ENCODE results near the gene TPRX2. TPM values are rescaled to one million over a fixed set of nuclear protein-coding genes. Genes with fewer than 3 reads are reported as not detected.

TPRX2 gene
- total and polyA plus RNA-seq, 4 donors: not detected

DNA sequence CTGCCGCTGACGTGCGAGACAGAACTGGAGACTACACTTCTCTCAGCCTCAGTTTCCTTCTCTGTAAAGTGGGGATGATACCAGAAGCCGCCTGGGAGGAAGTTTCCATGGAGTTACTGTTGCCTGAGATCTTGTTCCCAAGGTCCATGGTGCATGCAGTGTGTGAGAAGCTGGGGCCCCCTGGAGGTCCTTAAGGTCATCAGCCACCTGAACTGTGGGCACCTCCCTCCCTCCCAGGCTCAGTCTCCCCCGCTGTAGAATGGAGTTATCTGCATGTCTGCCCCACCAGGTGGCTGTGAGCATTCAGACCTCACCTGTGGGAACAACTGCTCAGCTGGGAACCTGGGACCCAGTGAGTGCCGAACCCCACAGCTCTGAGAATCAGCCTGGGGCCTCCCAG, 34.6 kb upstream of the TPRX2 start:
- Histone ChIP-seq H3K4me1 (ENCODE audit: control insufficient read depth in 1 of 2, insufficient read depth in 2 of 2, low read length in 2 of 2) (no peaks in the 10 kb centered on the region), H3K27me3 (ENCODE audit: control insufficient read depth in 1 of 2, insufficient read depth in 2 of 2, low read length in 1 of 2) (no peaks in the 10 kb centered on the region), H3K9me3 (ENCODE audit: control insufficient read depth, low read length) (peaks cover 3% of the 10 kb centered on the region), H3K36me3 (ENCODE audit: control insufficient read depth in 1 of 2, insufficient read depth in 2 of 2, low read length in 1 of 2) (no peaks in the 10 kb centered on the region), H3K27ac (ENCODE audit: low read depth in 1 of 2, low read length in 2 of 2) (no peak overlapping the region), H3K4me3 (ENCODE audit: low read length in 2 of 2) (no peak overlapping the region)
- intact Hi-C loops (cut with DNase I): no loop called here
- DNase-seq: peak in 1 of 2 donors; percentile 33
- no peak for ATAC-seq (ENCODE audit: low FRiP score)
- WGBS, 2 donors: 76 to 78% methylated on average over 6 of the region's 6 CpGs

DNA sequence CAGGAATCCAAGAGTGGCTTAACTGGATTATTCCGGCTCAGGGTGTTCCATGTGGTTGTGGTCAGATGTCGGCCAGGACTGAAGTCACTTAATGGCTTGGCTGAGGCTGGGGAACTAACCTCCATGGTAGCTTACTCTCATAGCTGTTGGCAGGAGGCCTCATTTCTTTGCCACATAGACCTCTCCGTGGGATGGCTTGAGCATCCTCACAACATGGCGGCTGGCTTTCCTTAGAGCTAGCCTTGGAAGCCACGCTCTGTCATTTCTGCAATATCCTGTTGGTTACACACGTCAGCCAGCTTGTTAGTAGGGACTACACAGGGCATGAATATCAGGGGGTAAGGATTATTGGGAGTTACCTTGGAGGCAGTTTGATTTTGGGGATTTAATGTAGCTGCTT, 32.2 kb upstream of the TPRX2 start:
- H3K36me3 ChIP-seq (ENCODE audit: control insufficient read depth in 1 of 2, insufficient read depth in 2 of 2, low read length in 1 of 2): no peaks in the 10 kb centered on the region
- no peaks in the 10 kb centered on the region for H3K27me3 ChIP-seq (ENCODE audit: control insufficient read depth in 1 of 2, insufficient read depth in 2 of 2, low read length in 1 of 2)
- H3K9me3 ChIP-seq (ENCODE audit: control insufficient read depth, low read length): peaks cover 3% of the 10 kb centered on the region
- DNase-seq (peak; percentile 12 to 20), ATAC-seq (ENCODE audit: low FRiP score) (no peak)
- intact Hi-C loops (cut with DNase I): no loop called here
- H3K4me3 ChIP-seq (ENCODE audit: low read length in 2 of 2): no peak overlapping the region
- no peaks in the 10 kb centered on the region for H3K4me1 ChIP-seq (ENCODE audit: control insufficient read depth in 1 of 2, insufficient read depth in 2 of 2, low read length in 2 of 2)
- H3K27ac ChIP-seq (ENCODE audit: low read depth in 1 of 2, low read length in 2 of 2): no peak overlapping the region
- WGBS, 2 donors: 85 to 90% methylated on average over 6 of the region's 6 CpGs

DNA sequence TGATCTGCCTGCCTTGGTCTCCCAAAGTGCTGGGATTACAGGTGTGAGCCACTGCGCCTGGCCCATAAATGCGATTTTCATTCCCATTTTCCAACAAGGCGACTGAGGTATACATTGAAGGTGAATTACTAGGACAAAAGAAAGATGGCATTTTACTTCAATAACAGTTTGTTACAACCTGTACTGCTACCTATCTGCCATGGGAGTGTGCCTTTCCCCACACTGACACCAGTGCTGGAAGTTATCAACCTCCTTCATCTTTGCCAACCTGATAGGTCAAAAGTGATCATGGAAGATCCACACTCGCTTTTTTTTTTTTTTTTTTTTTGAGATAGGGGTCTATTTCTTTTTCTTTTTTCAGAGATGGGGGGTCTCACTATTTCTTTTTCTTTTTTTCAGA, 26.3 kb upstream of the TPRX2 start:
- Histone ChIP-seq H3K27me3 (ENCODE audit: control insufficient read depth in 1 of 2, insufficient read depth in 2 of 2, low read length in 1 of 2) (no peaks in the 10 kb centered on the region), H3K9me3 (ENCODE audit: control insufficient read depth, low read length) (no peaks in the 10 kb centered on the region), H3K27ac (ENCODE audit: low read depth in 1 of 2, low read length in 2 of 2) (no peak overlapping the region), H3K4me1 (ENCODE audit: control insufficient read depth in 1 of 2, insufficient read depth in 2 of 2, low read length in 2 of 2) (no peaks in the 10 kb centered on the region), H3K4me3 (ENCODE audit: low read length in 2 of 2) (no peak overlapping the region), H3K36me3 (ENCODE audit: control insufficient read depth in 1 of 2, insufficient read depth in 2 of 2, low read length in 1 of 2) (no peaks in the 10 kb centered on the region)
- intact Hi-C loops (cut with DNase I): no loop called here
- DNase-seq (no peak), ATAC-seq (ENCODE audit: low FRiP score) (no peak)
- 90 to 95% methylated on average over 4 of the region's 4 CpGs for WGBS, 2 donors

DNA sequence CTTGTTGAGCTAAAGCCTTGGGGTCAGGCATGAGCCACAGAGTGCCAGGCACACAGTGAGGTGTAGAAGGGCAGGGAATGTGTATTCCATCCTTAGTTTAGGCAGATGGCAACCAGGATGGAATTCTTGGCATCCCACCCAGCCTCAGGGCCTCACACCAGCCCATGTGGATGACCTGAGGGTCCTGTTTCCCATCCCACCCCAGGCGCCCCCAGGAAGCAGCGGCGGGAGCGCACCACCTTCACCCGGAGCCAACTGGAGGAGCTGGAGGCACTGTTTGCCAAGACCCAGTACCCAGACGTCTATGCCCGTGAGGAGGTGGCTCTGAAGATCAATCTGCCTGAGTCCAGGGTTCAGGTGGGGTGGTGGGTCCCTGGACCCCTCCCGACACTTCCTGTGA, 23.0 kb upstream of the TPRX2 start:
- H3K27me3 ChIP-seq (ENCODE audit: control insufficient read depth in 1 of 2, insufficient read depth in 2 of 2, low read length in 1 of 2): no peaks in the 10 kb centered on the region
- no peak for ATAC-seq (ENCODE audit: low FRiP score)

DNA sequence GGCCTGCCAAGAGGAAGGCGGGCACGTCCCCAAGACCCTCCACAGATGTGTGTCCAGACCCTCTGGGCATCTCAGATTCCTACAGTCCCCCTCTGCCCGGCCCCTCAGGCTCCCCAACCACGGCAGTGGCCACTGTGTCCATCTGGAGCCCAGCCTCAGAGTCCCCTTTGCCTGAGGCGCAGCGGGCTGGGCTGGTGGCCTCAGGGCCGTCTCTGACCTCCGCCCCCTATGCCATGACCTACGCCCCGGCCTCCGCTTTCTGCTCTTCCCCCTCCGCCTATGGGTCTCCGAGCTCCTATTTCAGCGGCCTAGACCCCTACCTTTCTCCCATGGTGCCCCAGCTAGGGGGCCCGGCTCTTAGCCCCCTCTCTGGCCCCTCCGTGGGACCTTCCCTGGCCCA, 19.6 kb upstream of the TPRX2 start:
- no peaks in the 10 kb centered on the region for H3K27me3 ChIP-seq (ENCODE audit: control insufficient read depth in 1 of 2, insufficient read depth in 2 of 2, low read length in 1 of 2)
- no peaks in the 10 kb centered on the region for H3K9me3 ChIP-seq (ENCODE audit: control insufficient read depth, low read length)
- 40 to 44% methylated on average over 14 to 16 of the region's 16 CpGs for WGBS, 2 donors
- no peaks in the 10 kb centered on the region for H3K4me1 ChIP-seq (ENCODE audit: control insufficient read depth in 1 of 2, insufficient read depth in 2 of 2, low read length in 2 of 2)
- intact Hi-C loops (cut with DNase I): no loop called here
- H3K27ac ChIP-seq (ENCODE audit: low read depth in 1 of 2, low read length in 2 of 2): no peak overlapping the region
- ATAC-seq (ENCODE audit: low FRiP score) (no peak), DNase-seq (peak; percentile 43 to 58)
- no peaks in the 10 kb centered on the region for H3K36me3 ChIP-seq (ENCODE audit: control insufficient read depth in 1 of 2, insufficient read depth in 2 of 2, low read length in 1 of 2)
- H3K4me3 ChIP-seq (ENCODE audit: low read length in 2 of 2): no peak overlapping the region

More for the DNA sequence above, 23.0 kb upstream of the TPRX2 start:
- Histone ChIP-seq H3K4me3 (ENCODE audit: low read length in 2 of 2) (no peak overlapping the region), H3K27ac (ENCODE audit: low read depth in 1 of 2, low read length in 2 of 2) (no peak overlapping the region), H3K4me1 (ENCODE audit: control insufficient read depth in 1 of 2, insufficient read depth in 2 of 2, low read length in 2 of 2) (no peaks in the 10 kb centered on the region), H3K9me3 (ENCODE audit: control insufficient read depth, low read length) (no peaks in the 10 kb centered on the region), H3K36me3 (ENCODE audit: control insufficient read depth in 1 of 2, insufficient read depth in 2 of 2, low read length in 1 of 2) (no peaks in the 10 kb centered on the region)
- intact Hi-C loops (cut with DNase I): no loop called here
- 63 to 64% methylated on average over 7 to 8 of the region's 8 CpGs for WGBS, 2 donors
- DNase-seq: peak in 1 of 2 donors; percentile 55

DNA sequence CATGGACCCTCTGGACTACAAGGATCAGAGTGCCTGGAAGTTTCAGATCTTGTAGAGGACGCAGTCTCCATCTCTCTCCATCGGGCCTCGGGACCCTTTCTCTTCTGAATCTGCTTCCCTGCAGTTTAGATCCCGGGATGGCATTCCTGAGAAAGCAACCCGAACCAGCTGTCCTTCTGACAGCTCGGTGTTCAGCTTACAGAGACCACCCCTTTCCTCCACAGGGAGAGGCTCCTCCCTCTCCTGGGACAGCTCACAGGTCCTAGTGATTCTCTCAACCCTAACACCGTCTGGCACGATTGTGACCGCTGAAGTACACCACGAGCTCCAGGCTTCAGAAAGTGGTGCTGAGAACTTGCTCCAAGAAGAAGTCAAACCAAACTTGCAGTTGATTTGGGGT, 19.1 kb upstream of the TPRX2 start:
- H3K27ac ChIP-seq (ENCODE audit: low read depth in 1 of 2, low read length in 2 of 2): no peak overlapping the region
- intact Hi-C loops (cut with DNase I): no loop called here
- DNase-seq (no peak), ATAC-seq (ENCODE audit: low FRiP score) (no peak)
- H3K4me3 ChIP-seq (ENCODE audit: low read length in 2 of 2): no peak overlapping the region
- no peaks in the 10 kb centered on the region for H3K27me3 ChIP-seq (ENCODE audit: control insufficient read depth in 1 of 2, insufficient read depth in 2 of 2, low read length in 1 of 2)
- no peaks in the 10 kb centered on the region for H3K9me3 ChIP-seq (ENCODE audit: control insufficient read depth, low read length)
- no peaks in the 10 kb centered on the region for H3K4me1 ChIP-seq (ENCODE audit: control insufficient read depth in 1 of 2, insufficient read depth in 2 of 2, low read length in 2 of 2)
- WGBS, 2 donors: 15 to 17% methylated on average over 10 of the region's 10 CpGs
- H3K36me3 ChIP-seq (ENCODE audit: control insufficient read depth in 1 of 2, insufficient read depth in 2 of 2, low read length in 1 of 2): no peaks in the 10 kb centered on the region

DNA sequence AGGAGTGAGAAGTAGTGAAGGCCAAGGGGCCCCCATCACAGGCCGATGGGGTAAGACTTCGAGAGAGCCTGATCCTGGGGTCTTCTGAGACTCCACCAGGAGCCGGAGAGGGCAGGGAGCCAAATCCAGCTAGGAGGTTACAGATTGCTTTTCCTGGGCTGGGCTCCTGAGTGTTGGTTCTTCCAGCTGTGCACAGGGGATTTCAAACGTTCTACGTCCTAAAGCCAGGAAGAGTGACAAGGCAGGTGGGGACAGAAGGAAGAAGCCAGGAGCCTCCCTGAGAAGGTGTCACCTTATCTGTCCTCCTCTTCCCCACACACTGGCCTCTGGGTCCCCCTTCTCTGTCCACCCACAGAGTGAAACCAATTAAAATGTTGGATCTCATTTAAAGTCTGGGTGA, 16.1 kb upstream of the TPRX2 start:
- no peak for ATAC-seq (ENCODE audit: low FRiP score)
- Histone ChIP-seq H3K9me3 (ENCODE audit: control insufficient read depth, low read length) (no peaks in the 10 kb centered on the region), H3K4me1 (ENCODE audit: control insufficient read depth in 1 of 2, insufficient read depth in 2 of 2, low read length in 2 of 2) (no peaks in the 10 kb centered on the region), H3K4me3 (ENCODE audit: low read length in 2 of 2) (no peak overlapping the region), H3K27ac (ENCODE audit: low read depth in 1 of 2, low read length in 2 of 2) (no peak overlapping the region), H3K36me3 (ENCODE audit: control insufficient read depth in 1 of 2, insufficient read depth in 2 of 2, low read length in 1 of 2) (no peaks in the 10 kb centered on the region), H3K27me3 (ENCODE audit: control insufficient read depth in 1 of 2, insufficient read depth in 2 of 2, low read length in 1 of 2) (no peaks in the 10 kb centered on the region)
- DNase-seq: peak in 1 of 2 donors; percentile 26
- 51 to 54% methylated on average over 5 of the region's 5 CpGs for WGBS, 2 donors
- intact Hi-C loops (cut with DNase I): no loop called here

DNA sequence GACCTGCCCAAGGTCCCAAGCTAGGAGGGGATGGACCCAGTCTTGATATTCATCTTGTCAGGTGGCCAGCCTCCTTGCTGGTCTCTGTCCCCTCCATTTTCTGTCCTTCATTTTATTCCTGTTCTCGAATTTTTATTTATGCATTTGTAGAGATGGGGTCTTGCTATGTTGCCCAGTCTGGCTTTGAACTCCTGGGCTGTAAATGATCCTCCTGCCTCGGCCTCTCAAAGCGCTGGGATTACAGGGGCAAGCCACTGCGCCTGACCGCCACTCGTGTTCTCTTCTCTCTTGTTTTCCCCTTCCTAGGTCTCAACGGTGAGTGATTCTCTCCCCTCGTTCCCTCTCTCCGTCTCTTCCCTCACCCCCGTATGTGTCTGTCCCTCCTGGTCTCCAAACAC, 10.6 kb upstream of the TPRX2 start:
- Histone ChIP-seq H3K4me3 (ENCODE audit: low read length in 2 of 2) (no peak overlapping the region), H3K27me3 (ENCODE audit: control insufficient read depth in 1 of 2, insufficient read depth in 2 of 2, low read length in 1 of 2) (no peaks in the 10 kb centered on the region), H3K27ac (ENCODE audit: low read depth in 1 of 2, low read length in 2 of 2) (no peak overlapping the region), H3K36me3 (ENCODE audit: control insufficient read depth in 1 of 2, insufficient read depth in 2 of 2, low read length in 1 of 2) (no peaks in the 10 kb centered on the region), H3K4me1 (ENCODE audit: control insufficient read depth in 1 of 2, insufficient read depth in 2 of 2, low read length in 2 of 2) (no peaks in the 10 kb centered on the region), H3K9me3 (ENCODE audit: control insufficient read depth, low read length) (no peaks in the 10 kb centered on the region)
- peak in 1 of 2 donors; percentile 7 for DNase-seq
- intact Hi-C loops (cut with DNase I): no loop called here
- no peak for ATAC-seq (ENCODE audit: low FRiP score)
- WGBS, 2 donors: 49% methylated on average over 10 of the region's 10 CpGs

DNA sequence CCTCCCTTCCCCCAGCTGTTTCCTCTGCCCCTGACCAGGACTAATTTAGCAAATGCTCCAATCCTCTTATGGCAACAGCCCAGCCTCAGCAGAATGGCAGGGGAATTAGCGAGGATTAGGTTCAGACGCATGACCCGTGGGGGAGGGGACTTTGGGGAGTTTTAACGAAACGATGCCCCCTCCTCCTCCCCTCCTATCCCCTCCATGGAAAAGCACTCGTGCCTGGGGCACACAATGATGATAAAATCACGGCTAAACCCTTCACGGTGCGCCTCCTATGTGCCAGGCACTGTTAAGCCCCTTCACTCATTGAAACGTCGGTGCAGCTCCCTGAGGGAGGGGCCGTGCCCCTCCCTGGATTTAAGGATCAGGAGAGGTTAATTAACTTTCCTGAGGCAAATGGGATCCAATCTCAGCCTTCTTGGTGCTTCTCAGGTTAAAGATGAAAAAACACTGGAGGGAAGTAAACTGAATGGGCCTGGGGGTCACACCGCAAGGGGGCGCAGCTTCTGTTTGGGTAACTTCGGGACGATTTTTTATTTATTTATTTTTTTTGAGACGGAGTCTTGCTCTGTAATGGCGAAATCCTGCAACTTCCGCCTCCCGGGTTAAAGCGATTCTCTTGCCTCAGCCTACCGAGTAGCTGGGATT, 10.1 kb upstream of the TPRX2 start:
- intact Hi-C loops (cut with DNase I): no loop called here
- peak in 1 of 2 donors; percentile 53 for DNase-seq

More for the DNA sequence above, 10.1 kb upstream of the TPRX2 start:
- Histone ChIP-seq H3K4me1 (ENCODE audit: control insufficient read depth in 1 of 2, insufficient read depth in 2 of 2, low read length in 2 of 2) (no peaks in the 10 kb centered on the region), H3K4me3 (ENCODE audit: low read length in 2 of 2) (no peak overlapping the region), H3K27me3 (ENCODE audit: control insufficient read depth in 1 of 2, insufficient read depth in 2 of 2, low read length in 1 of 2) (no peaks in the 10 kb centered on the region), H3K9me3 (ENCODE audit: control insufficient read depth, low read length) (no peaks in the 10 kb centered on the region), H3K27ac (ENCODE audit: low read depth in 1 of 2, low read length in 2 of 2) (no peak overlapping the region), H3K36me3 (ENCODE audit: control insufficient read depth in 1 of 2, insufficient read depth in 2 of 2, low read length in 1 of 2) (no peaks in the 10 kb centered on the region)
- WGBS, 2 donors: 2% methylated on average over 22 of the region's 22 CpGs
- ATAC-seq (ENCODE audit: low FRiP score): no peak
